Measurements from ENCODE around the gene XPO5. TPM values are rescaled to one million over a fixed set of nuclear protein-coding genes. Genes with fewer than 3 reads are reported as not detected.
A peak's percentile ranks its signal among the peaks of the same experiment; 100 is the strongest.

Gene XPO5
- total RNA-seq, 1 experiment from 2014 or later = 57.9 TPM

DNA sequence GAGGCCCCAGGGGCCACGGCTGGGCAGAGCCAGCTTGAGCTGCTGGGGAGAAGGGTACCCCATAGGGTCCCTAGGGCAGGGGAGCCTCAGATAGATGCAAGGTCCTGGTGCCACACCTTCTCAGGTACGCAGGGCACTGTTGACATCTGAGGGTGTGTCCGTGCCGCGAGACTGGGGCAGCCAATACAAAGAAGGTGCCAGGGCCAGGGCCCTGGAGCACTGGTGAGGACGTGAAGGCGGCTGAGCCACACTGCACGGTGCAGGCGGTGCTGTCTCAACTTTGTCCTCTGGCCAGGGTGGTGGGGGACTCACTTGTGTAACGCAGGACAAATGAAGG lies 65.0 kb downstream of the XPO5 start:
- peak overlapping the region; percentile 91 for H3K4me2 ChIP-seq (ENCODE audit: low read depth, low read length, poor library complexity, severe bottlenecking)

DNA sequence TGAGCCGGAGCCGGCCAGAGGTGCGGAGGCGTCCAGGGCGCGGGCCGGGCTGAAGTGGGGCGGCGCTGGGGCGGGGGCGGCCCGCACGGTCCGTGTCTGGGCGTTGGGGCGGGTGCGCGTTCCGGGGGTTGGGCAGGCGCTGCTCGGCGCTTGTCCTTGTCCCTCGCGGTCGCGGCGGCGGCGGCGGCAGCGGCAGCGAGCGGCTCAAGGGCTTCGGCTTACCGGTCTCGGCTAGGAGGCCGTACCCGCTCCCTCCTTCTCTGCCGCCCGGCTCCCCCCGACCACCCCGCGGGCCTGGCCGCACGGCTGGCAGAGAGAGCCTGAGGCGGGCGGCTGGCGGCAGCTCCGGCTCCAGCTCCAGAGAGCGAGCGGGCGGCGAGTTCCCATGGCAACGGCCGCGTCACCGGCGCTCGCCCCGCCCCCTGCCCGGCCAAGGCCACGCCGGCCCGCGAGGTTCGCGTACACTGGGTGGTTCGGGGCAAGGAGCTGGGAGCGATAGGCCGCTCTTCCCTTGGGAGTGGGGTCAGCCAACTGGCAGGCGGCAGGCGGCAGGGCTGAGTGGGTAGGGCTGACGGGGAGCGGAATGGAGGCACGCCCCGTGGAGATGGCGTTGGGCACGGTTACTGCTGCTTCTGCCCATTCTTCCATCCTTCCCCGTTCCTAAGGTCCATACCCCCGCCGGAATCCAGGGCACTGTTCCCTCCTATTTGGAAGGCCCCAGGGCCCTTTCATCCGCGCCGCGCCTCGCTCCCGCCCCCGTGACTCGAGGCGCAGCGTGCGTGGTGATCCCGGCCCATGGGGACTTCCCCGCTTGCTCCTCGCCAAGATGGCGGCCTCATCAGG lies 65.6 kb downstream of the XPO5 start, which contains the start of gene LRRC73:
Gene LRRC73 (minus strand): TSS at position 363 of the 843 bp plus-strand sequence. CDS start 561 bp downstream, outside the sequence.
- peak within 1 kb of the TSS; percentile 73 for H3K9ac ChIP-seq (ENCODE audit: low read length)
- H3K27me3 ChIP-seq (ENCODE audit: low read length) = no peaks in the 10 kb centered on the region
- peaks cover under 1% of the 10 kb centered on the region; the same call in 1 of the 2 replicates for H3K36me3 ChIP-seq (ENCODE audit: insufficient read depth, low read length)
- no peaks in the 10 kb centered on the region for H4K20me1 ChIP-seq (ENCODE audit: insufficient read depth, low read depth, low read length)
- H3K4me3 ChIP-seq (ENCODE audit: low read length) = peak within 1 kb of the TSS; percentile 82
- peak; percentile 92 for DNase-seq
- no peaks in the 10 kb centered on the region for H3K9me3 ChIP-seq (ENCODE audit: low read length)
- peaks cover 27% of the 10 kb centered on the region for H3K4me1 ChIP-seq (ENCODE audit: low read length)
- H2AFZ ChIP-seq (ENCODE audit: low read length) = peak within 1 kb of the TSS; percentile 56; the same call in 1 of the 2 replicates
- H3K4me2 ChIP-seq (ENCODE audit: low read depth, low read length, poor library complexity, severe bottlenecking) = peak within 1 kb of the TSS; percentile 91
- H3K27ac ChIP-seq (ENCODE audit: low read length) = no peak within 1 kb of the TSS
- peaks cover 6% of the 10 kb centered on the region for H3K79me2 ChIP-seq (ENCODE audit: low read length)
- no peaks in the 10 kb centered on the region for H3K9me2 ChIP-seq (replicated peaks; ENCODE audit: insufficient read depth, low read length)

More for the DNA sequence above, 65.0 kb downstream of the XPO5 start:
- H3K27me3 ChIP-seq (ENCODE audit: low read length) = no peaks in the 10 kb centered on the region
- peak overlapping the region; percentile 82; the same call in 1 of the 2 replicates for H3K4me3 ChIP-seq (ENCODE audit: low read length)
- DNase-seq = no peak
- H2AFZ ChIP-seq (ENCODE audit: low read length) = no peak overlapping the region
- no peaks in the 10 kb centered on the region for H3K9me3 ChIP-seq (ENCODE audit: low read length)
- H3K36me3 ChIP-seq (ENCODE audit: insufficient read depth, low read length) = peaks cover 3% of the 10 kb centered on the region; the same call in 1 of the 2 replicates
- peak overlapping the region; percentile 73; the same call in 1 of the 2 replicates for H3K9ac ChIP-seq (ENCODE audit: low read length)
- no peak overlapping the region for H3K27ac ChIP-seq (ENCODE audit: low read length)
- peaks cover 33% of the 10 kb centered on the region for H3K4me1 ChIP-seq (ENCODE audit: low read length)
- H3K9me2 ChIP-seq (replicated peaks; ENCODE audit: insufficient read depth, low read length) = no peaks in the 10 kb centered on the region
- peaks cover 12% of the 10 kb centered on the region for H3K79me2 ChIP-seq (ENCODE audit: low read length)
- no peaks in the 10 kb centered on the region for H4K20me1 ChIP-seq (ENCODE audit: insufficient read depth, low read depth, low read length)

DNA sequence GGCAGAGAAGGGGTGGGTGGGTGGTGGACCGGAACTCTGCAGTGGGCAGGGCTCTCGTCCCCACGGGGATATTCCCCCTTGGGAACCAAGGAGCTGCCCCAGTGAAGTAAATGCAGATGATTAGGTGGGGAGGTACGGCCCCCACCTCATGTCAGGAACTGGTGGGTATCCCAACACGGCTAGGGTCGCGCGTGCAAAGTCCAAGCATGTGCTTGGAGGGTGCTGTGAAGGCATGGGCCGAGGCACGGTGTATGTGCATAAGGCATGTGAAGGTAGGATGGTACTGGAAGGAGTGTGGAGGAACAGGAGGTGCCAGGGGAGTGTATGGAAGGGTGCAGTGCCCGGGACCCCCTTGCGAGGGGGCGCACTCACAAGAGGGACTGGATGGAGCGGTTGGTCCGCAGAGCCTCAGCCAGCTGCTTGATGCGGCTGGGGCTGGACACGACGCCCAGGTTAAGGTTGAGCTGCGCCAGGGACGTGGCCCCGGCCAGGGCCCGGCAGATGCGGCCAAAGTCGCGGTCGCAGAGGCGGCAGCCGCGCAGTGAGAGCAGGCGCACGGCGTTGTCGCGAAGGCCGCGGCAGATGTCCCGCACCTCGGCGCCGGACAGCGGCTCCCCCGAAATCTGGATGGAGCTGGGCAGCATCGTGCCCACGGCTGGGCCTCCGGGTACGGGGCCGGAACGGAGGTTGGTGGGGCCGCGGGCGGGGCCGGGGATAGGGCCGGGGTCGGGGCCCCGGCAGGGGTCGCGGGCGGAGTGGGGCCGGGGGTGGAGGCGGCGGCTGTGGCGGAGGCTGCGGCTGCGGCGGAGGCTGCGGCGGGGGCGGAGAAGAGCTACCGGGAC lies 66.5 kb downstream of the XPO5 start:
- Histone ChIP-seq H2AFZ (ENCODE audit: low read length) (no peak overlapping the region), H3K9me3 (ENCODE audit: low read length) (no peaks in the 10 kb centered on the region), H3K4me1 (ENCODE audit: low read length) (peaks cover 25% of the 10 kb centered on the region), H3K4me2 (ENCODE audit: low read depth, low read length, poor library complexity, severe bottlenecking) (peak overlapping the region; percentile 91), H3K9ac (ENCODE audit: low read length) (peak overlapping the region; percentile 73), H4K20me1 (ENCODE audit: insufficient read depth, low read depth, low read length) (no peaks in the 10 kb centered on the region), H3K36me3 (ENCODE audit: insufficient read depth, low read length) (no peaks in the 10 kb centered on the region; the same call in 1 of the 2 replicates), H3K27ac (ENCODE audit: low read length) (no peak overlapping the region), H3K4me3 (ENCODE audit: low read length) (peak overlapping the region; percentile 82), H3K9me2 (replicated peaks; ENCODE audit: insufficient read depth, low read length) (no peaks in the 10 kb centered on the region), H3K27me3 (ENCODE audit: low read length) (no peaks in the 10 kb centered on the region), H3K79me2 (ENCODE audit: low read length) (0 out of 2 replicates have a peak, but pooled peaks cover 1% of the 10 kb centered on the region)
- DNase-seq = peak; percentile 46

DNA sequence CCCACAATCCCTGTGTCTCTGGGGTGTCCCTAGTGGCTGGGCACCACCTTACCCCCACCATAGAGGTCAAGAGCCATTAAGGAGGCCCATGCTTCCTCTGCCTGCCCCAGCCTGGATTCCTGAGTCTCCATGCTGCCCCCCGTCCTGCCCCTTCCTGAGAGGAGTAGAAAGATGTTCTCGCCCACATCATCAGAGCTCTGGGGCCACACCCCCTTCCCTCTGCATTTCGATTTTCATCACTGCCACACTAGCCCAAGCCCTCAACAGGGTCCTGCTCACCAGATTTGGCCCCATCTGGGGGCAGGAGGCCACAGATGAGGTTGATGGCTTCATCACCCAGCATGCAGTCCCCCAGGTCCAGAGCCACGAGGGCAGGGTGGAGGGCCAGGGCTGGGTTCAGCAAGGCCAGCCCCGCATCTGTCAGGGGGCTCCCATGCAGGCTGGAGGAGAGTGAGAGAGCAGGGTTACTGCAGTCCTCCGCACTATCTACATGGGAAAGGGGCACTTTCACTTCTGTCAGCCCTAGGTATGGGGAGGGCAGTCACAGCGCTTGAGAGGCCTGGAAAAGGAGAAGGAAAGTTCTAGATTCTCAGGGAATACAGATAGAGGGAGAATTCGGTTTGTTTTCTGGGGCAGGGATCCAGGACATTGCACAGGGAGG lies 67.2 kb downstream of the XPO5 start:
- peak overlapping the region; percentile 82; the same call in 1 of the 2 replicates for H3K4me3 ChIP-seq (ENCODE audit: low read length)
- H3K9me3 ChIP-seq (ENCODE audit: low read length) = no peaks in the 10 kb centered on the region
- no peaks in the 10 kb centered on the region for H3K9me2 ChIP-seq (replicated peaks; ENCODE audit: insufficient read depth, low read length)
- peaks cover 25% of the 10 kb centered on the region for H3K4me1 ChIP-seq (ENCODE audit: low read length)
- H3K9ac ChIP-seq (ENCODE audit: low read length) = peak overlapping the region; percentile 73
- H3K27me3 ChIP-seq (ENCODE audit: low read length) = no peaks in the 10 kb centered on the region
- H3K36me3 ChIP-seq (ENCODE audit: insufficient read depth, low read length) = no peaks in the 10 kb centered on the region; the same call in 1 of the 2 replicates
- peak; percentile 46 for DNase-seq
- no peaks in the 10 kb centered on the region for H3K79me2 ChIP-seq (ENCODE audit: low read length)
- H2AFZ ChIP-seq (ENCODE audit: low read length) = no peak overlapping the region
- no peaks in the 10 kb centered on the region for H4K20me1 ChIP-seq (ENCODE audit: insufficient read depth, low read depth, low read length)
- no peak overlapping the region for H3K27ac ChIP-seq (ENCODE audit: low read length)
- peak overlapping the region; percentile 91 for H3K4me2 ChIP-seq (ENCODE audit: low read depth, low read length, poor library complexity, severe bottlenecking)

DNA sequence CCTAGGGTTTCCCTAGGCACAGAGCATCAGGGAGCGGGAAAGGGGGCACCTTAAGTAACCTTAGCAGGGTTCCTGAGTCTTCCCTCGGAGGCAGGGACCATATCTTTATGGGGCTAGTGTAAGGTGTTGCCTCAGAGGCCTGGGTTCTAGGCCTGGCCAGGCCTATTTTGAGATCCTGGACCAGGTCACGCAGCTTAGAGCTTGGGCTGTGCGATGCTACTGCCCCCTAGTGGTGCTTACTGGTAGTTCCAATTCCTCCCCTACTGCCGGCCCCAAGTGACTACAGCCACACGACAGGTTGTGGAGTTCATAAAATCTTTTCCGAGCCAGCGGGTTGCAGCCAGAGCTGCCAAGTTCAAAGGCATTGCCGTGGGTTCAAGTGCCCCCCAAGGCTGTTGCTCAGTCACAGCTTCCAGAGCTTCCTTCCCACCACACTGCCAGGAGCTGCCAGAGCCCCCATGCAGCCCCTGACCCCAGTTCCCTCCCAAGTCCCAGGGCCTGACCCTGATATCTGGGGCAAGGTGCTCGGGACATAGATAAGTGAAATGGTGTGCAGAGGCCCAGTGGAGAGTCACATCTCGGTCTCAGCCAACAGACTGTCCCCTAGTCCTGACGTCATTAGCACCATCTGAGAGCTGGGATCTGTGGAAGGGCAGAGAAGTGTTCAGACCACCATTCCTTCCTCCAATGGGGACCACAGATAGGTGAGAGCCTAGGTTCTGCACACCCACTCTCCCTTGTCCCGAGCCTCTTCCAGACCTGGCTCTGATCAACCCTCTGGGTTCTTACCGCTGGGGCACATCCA lies 69.0 kb downstream of the XPO5 start:
- no peak overlapping the region for H3K4me2 ChIP-seq (ENCODE audit: low read depth, low read length, poor library complexity, severe bottlenecking)
- H3K27ac ChIP-seq (ENCODE audit: low read length) = no peak overlapping the region
- no peaks in the 10 kb centered on the region for H4K20me1 ChIP-seq (ENCODE audit: insufficient read depth, low read depth, low read length)
- H3K9me2 ChIP-seq (replicated peaks; ENCODE audit: insufficient read depth, low read length) = no peaks in the 10 kb centered on the region
- H3K9ac ChIP-seq (ENCODE audit: low read length) = peak overlapping the region; percentile 13; the same call in 1 of the 2 replicates
- H3K27me3 ChIP-seq (ENCODE audit: low read length) = no peaks in the 10 kb centered on the region
- no peaks in the 10 kb centered on the region for H3K9me3 ChIP-seq (ENCODE audit: low read length)
- DNase-seq = peak; percentile 95
- peaks cover 25% of the 10 kb centered on the region for H3K4me1 ChIP-seq (ENCODE audit: low read length)
- no peaks in the 10 kb centered on the region; the same call in 1 of the 2 replicates for H3K36me3 ChIP-seq (ENCODE audit: insufficient read depth, low read length)
- no peak overlapping the region for H2AFZ ChIP-seq (ENCODE audit: low read length)
- no peaks in the 10 kb centered on the region for H3K79me2 ChIP-seq (ENCODE audit: low read length)
- H3K4me3 ChIP-seq (ENCODE audit: low read length) = no peak overlapping the region

DNA sequence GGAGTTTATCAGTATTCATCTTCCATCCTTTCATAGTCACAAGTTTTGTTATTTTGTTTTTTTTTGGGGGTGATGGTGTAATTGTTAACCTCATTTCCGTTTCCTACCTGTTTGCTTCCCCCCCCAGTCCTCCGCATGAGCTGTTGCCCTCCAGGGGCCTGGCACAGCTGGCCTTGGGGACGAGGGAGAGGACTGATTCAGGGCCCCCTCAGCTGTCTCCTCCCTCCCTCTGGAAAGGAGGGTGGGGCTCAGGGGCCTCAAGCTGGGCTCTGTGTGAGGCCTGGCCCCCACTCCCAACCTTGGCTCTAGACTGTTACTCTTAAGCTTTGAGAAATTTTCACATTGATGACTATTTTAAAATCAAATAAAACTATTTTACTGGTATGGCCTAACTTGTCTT lies 69.7 kb downstream of the XPO5 start:
- Histone ChIP-seq H3K9me3 (ENCODE audit: low read length) (no peaks in the 10 kb centered on the region), H4K20me1 (ENCODE audit: insufficient read depth, low read depth, low read length) (no peaks in the 10 kb centered on the region), H3K4me3 (ENCODE audit: low read length) (no peak overlapping the region), H3K9ac (ENCODE audit: low read length) (no peak overlapping the region), H3K4me2 (ENCODE audit: low read depth, low read length, poor library complexity, severe bottlenecking) (no peak overlapping the region), H3K36me3 (ENCODE audit: insufficient read depth, low read length) (no peaks in the 10 kb centered on the region; the same call in 1 of the 2 replicates), H3K27me3 (ENCODE audit: low read length) (no peaks in the 10 kb centered on the region), H3K4me1 (ENCODE audit: low read length) (peaks cover 25% of the 10 kb centered on the region), H3K9me2 (replicated peaks; ENCODE audit: insufficient read depth, low read length) (no peaks in the 10 kb centered on the region), H3K79me2 (ENCODE audit: low read length) (no peaks in the 10 kb centered on the region), H3K27ac (ENCODE audit: low read length) (no peak overlapping the region), H2AFZ (ENCODE audit: low read length) (no peak overlapping the region)
- no peak for DNase-seq

DNA sequence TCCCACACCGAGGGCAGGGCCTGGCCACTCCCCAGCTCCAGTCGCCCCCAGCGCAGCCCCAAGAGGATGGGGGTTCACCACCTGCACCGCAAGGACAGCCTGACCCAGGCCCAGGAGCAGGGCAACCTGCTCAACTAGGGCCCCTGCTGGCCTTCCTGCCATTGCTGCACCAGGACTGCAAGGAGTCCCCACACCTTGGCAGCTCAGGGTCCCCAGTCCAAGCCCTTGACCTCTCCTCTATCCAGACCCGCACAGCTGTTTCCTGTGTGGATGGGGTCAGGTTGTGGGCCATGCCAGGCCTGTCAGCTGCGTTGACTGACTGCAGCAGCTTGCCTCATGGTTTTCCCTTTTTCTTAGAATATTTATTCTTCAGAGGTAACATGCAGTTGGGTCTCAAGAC lies 70.1 kb downstream of the XPO5 start:
- no peak overlapping the region for H3K9ac ChIP-seq (ENCODE audit: low read length)
- no peak for DNase-seq
- peaks cover 25% of the 10 kb centered on the region for H3K4me1 ChIP-seq (ENCODE audit: low read length)
- H3K9me2 ChIP-seq (replicated peaks; ENCODE audit: insufficient read depth, low read length) = no peaks in the 10 kb centered on the region
- no peaks in the 10 kb centered on the region; the same call in 1 of the 2 replicates for H3K36me3 ChIP-seq (ENCODE audit: insufficient read depth, low read length)
- H3K9me3 ChIP-seq (ENCODE audit: low read length) = no peaks in the 10 kb centered on the region
- H3K27ac ChIP-seq (ENCODE audit: low read length) = no peak overlapping the region
- no peaks in the 10 kb centered on the region for H3K27me3 ChIP-seq (ENCODE audit: low read length)
- no peak overlapping the region for H3K4me2 ChIP-seq (ENCODE audit: low read depth, low read length, poor library complexity, severe bottlenecking)
- no peak overlapping the region for H3K4me3 ChIP-seq (ENCODE audit: low read length)
- H3K79me2 ChIP-seq (ENCODE audit: low read length) = no peaks in the 10 kb centered on the region
- H2AFZ ChIP-seq (ENCODE audit: low read length) = no peak overlapping the region
- H4K20me1 ChIP-seq (ENCODE audit: insufficient read depth, low read depth, low read length) = no peaks in the 10 kb centered on the region
